Prostate gland (tissue), 2 donors: ENCODE data around the gene DBNDD2. TPM values are rescaled to one million over a fixed set of nuclear protein-coding genes. Genes with fewer than 3 reads are reported as not detected.

Experiments
- DNase-seq: peaks from one replicate; pipeline ENCODE4 v3.0.0-alpha.2; 2019; ENCODE audit warnings: low spot score
- H3K27ac ChIP-seq, 2 donors: fragments of 200-600 bp; sonication (generic); 2 replicates each; pipeline ENCODE4 v1.5.1; 2017 to 2019
- H3K27me3 ChIP-seq: fragments of 200-600 bp; sonication (generic); replicated peaks from 2 replicates; pipeline ENCODE4 v1.5.1; 2019; ENCODE audit not compliant: insufficient read depth
- H3K36me3 ChIP-seq, 2 donors: fragments of 200-600 bp; sonication (generic); 1 replicate in 1 of 2; 2 replicates in 1 of 2; pipeline versions ENCODE4 v1.5.1 to v1.8.1; 2017 to 2019
- H3K4me1 ChIP-seq: fragments of 200-600 bp; sonication (generic); replicated peaks from 2 replicates; pipeline ENCODE4 v1.5.1; 2019
- H3K4me3 ChIP-seq, 2 donors: fragments of 200-600 bp; sonication (generic); 2 replicates each; pipeline ENCODE4 v1.5.1; 2017 to 2019
- H3K9me3 ChIP-seq: fragments of 200-600 bp; sonication (generic); 2 replicates; pipeline ENCODE4 v1.5.1; 2017
- POLR2A ChIP-seq: fragments of 450-650 bp; IDR thresholded peaks from one replicate; pipeline ENCODE4 v1.6.1; 2016; ENCODE audit warnings: antibody characterized with exemption, mild to moderate bottlenecking
- POLR2AphosphoS5 ChIP-seq: sonication (generic); formaldehyde crosslinking; IDR thresholded peaks from one replicate; pipeline ENCODE4 v1.6.1; 2017; ENCODE audit warnings: antibody characterized with exemption
- WGBS: methylation state at CpG from one replicate; pipeline ENCODE4 v1.1.5; 2018; 5-methylcytosine and 5-hydroxymethylcytosine counted together
- intact Hi-C: fragments of 100-400 bp; cut with DNase I; formaldehyde crosslinking; loops from one replicate; pipeline ENCODE4 v1.14.2; 2022
- total RNA-seq, 2 donors: library from RNA; depleted of rRNA; stranded (reverse); fragments of >200 nt; gene quantifications; one replicate each; pipeline ENCODE4 v1.1.0, GENCODE V29; 2016
- TF ChIP-seq, protein P1 (sequence below), 4 experiments: fragments of 200-600 bp in 2 of 4; fragments of 450-650 bp in 2 of 4; sonication (generic) in 2 of 4; IDR thresholded peaks; 1 replicate in 3 of 4; 2 replicates in 1 of 4; pipeline ENCODE4 v1.5.1; 2016 to 2019; ENCODE audit warnings: antibody characterized with exemption in 4 of 4, mild to moderate bottlenecking in 2 of 4, moderate library complexity in 2 of 4

DBNDD2 gene
- total RNA-seq, 2 donors from 2014 or later = 33.7 to 34.4 TPM

- Histone ChIP-seq H3K27me3 (no peaks in the 10 kb centered on the region), H3K36me3 (no peaks in the 10 kb centered on the region), H3K4me1 (no peaks in the 10 kb centered on the region), H3K4me3 (no peak within 1 kb of the TSS), H3K9me3 (no peaks in the 10 kb centered on the region), H3K27ac (no peak within 1 kb of the TSS)
- no peak for DNase-seq
- TF ChIP-seq POLR2A (no peak), POLR2AphosphoS5 (no peak)
- TF ChIP-seq, protein P1, sequence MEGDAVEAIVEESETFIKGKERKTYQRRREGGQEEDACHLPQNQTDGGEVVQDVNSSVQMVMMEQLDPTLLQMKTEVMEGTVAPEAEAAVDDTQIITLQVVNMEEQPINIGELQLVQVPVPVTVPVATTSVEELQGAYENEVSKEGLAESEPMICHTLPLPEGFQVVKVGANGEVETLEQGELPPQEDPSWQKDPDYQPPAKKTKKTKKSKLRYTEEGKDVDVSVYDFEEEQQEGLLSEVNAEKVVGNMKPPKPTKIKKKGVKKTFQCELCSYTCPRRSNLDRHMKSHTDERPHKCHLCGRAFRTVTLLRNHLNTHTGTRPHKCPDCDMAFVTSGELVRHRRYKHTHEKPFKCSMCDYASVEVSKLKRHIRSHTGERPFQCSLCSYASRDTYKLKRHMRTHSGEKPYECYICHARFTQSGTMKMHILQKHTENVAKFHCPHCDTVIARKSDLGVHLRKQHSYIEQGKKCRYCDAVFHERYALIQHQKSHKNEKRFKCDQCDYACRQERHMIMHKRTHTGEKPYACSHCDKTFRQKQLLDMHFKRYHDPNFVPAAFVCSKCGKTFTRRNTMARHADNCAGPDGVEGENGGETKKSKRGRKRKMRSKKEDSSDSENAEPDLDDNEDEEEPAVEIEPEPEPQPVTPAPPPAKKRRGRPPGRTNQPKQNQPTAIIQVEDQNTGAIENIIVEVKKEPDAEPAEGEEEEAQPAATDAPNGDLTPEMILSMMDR (IDR thresholded peaks at IDR 0.05) = no peak
- WGBS = 82% methylated on average over 1 of the region's 1 CpG
- intact Hi-C loops = no loop called here
Measured at GRCh38 chr20:45378191-45378590, 29.9 kb upstream of the DBNDD2 start, which contains the start of gene TP53TG5. TSS of gene TP53TG5 (minus strand) at chr20:45378325. CDS start at chr20:45378236, 89 bp downstream.

- Histone ChIP-seq H3K27ac (no peak overlapping the region), H3K4me3 (no peak overlapping the region), H3K27me3 (no peaks in the 10 kb centered on the region), H3K4me1 (no peaks in the 10 kb centered on the region), H3K9me3 (no peaks in the 10 kb centered on the region), H3K36me3 (no peaks in the 10 kb centered on the region)
- no peak for DNase-seq
- intact Hi-C loops = no loop called here
- TF ChIP-seq, protein P1 (IDR thresholded peaks at IDR 0.05) = no peak
- no peak for TF ChIP-seq POLR2A
- TF ChIP-seq POLR2AphosphoS5 = no peak
- WGBS = 76% methylated on average over 1 of the region's 1 CpG
Measured at GRCh38 chr20:45387274-45387673, 20.8 kb upstream of the DBNDD2 start.

DNA sequence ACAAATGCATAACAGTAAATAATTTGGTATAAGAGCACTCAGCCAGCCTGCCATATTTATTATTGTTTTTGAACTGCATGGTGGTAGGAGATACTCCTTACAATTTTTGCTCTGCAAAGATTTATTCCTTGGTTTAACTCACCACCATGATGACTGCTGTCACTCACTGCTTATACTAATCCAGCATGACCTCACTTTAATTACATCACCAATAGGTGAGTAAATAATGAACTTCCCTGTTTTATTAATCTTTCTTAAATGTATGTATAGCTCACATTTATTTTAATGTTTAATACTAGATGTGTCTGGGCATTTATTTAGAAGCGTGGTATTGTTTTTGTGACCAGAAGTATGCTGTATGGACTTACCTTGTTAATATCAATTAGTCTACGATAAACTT, 17.2 kb upstream of the DBNDD2 start:
- 93% methylated on average over 2 of the region's 2 CpGs for WGBS
- H3K4me3 ChIP-seq = no peak overlapping the region
- H3K4me1 ChIP-seq = no peaks in the 10 kb centered on the region
- intact Hi-C loops = no loop called here
- H3K27me3 ChIP-seq = no peaks in the 10 kb centered on the region
- no peaks in the 10 kb centered on the region for H3K9me3 ChIP-seq
- no peak for DNase-seq
- H3K27ac ChIP-seq = no peak overlapping the region
- no peaks in the 10 kb centered on the region for H3K36me3 ChIP-seq
- TF ChIP-seq POLR2AphosphoS5 (no peak), POLR2A (no peak)
- TF ChIP-seq, protein P1 (IDR thresholded peaks at IDR 0.05) = no peak

DNA sequence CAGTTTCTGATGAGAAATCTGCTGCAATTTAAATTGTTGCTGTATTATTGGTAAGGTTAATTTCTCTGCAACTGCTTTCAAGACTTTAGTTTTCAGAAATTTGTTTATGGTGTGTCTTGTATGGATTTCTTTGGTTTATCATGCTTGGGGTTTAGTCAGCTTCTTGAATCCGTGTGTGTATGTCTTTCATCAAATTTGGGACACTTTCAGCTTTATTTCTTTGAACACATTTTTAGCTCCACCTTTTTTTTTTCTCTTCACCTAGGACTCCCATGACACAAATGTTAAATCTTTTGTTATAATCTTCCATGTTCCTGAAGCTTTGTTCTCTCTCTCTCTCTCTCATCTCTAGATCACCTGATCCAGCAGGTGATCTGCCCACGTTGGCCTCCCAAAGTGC, 16.5 kb upstream of the DBNDD2 start:
- no peaks in the 10 kb centered on the region for H3K9me3 ChIP-seq
- H3K27ac ChIP-seq = no peak overlapping the region
- no peaks in the 10 kb centered on the region for H3K27me3 ChIP-seq
- intact Hi-C loops = no loop called here
- H3K4me1 ChIP-seq = no peaks in the 10 kb centered on the region
- H3K4me3 ChIP-seq = no peak overlapping the region
- WGBS = 71% methylated on average over 2 of the region's 2 CpGs
- DNase-seq = no peak
- no peaks in the 10 kb centered on the region for H3K36me3 ChIP-seq
- TF ChIP-seq POLR2AphosphoS5 (no peak), POLR2A (no peak)
- TF ChIP-seq, protein P1 (IDR thresholded peaks at IDR 0.05) = no peak

DNA sequence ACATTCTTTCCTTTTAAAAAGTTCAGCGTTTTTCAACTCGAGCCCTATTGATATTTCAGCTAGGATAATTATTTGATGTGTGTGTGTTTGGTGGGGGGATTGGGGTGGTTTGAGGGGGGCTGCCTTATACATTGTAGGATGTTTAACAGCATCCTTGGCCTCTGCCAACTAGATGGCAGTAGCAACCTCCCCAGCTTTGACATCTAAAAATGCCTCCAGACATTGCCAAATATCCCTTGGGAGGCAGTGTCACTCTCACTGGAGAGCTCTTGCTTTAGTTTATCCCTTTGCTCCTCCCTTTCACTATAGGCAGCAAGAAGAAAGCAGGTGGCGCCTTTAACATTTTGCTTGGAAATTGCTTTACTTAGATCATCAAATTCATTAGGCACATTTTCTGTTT, 15.4 kb upstream of the DBNDD2 start:
- no peak overlapping the region for H3K27ac ChIP-seq
- no peak overlapping the region for H3K4me3 ChIP-seq
- no peaks in the 10 kb centered on the region for H3K36me3 ChIP-seq
- intact Hi-C loops = no loop called here
- 86% methylated on average over 3 of the region's 3 CpGs for WGBS
- TF ChIP-seq POLR2AphosphoS5 = no peak
- TF ChIP-seq, protein P1 (IDR thresholded peaks at IDR 0.05) = no peak
- TF ChIP-seq POLR2A = no peak
- DNase-seq = no peak
- H3K27me3 ChIP-seq = no peaks in the 10 kb centered on the region
- H3K4me1 ChIP-seq = no peaks in the 10 kb centered on the region
- no peaks in the 10 kb centered on the region for H3K9me3 ChIP-seq
